GM18861 (cell line): ENCODE measurements around the gene ATF3.

Source experiments
- ATAC-seq: cut with Tn5 transposase; IDR thresholded peaks from one replicate; pipeline ENCODE4 v1.9.1; 2021; ENCODE audit not compliant: unreplicated experiment

Gene ATF3

DNA sequence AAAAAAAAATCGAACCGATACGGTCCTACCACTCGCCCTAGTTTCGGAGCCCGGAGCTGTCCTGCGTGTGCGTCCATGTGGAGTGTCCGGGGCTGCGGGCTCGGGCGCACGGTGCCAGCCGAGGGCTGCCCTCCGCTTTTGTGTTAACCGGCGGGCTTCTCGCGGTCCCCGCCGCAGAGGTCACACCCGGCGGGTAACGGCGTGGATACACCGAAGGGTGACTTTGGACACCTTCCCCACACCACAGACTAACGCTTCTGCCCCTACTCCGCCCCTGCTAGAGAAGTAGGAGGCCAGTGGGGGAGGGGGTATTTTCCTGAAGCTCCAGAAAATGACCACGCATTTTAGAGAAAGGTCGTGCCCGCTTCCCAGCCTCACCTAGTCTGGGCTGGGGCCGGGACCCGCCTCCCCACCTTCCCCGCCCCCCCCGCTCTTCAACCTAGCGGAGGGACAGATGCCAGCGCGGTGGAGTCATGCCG lies 609 bp upstream of the ATF3 start:
- ATAC-seq: peak; percentile 6

DNA sequence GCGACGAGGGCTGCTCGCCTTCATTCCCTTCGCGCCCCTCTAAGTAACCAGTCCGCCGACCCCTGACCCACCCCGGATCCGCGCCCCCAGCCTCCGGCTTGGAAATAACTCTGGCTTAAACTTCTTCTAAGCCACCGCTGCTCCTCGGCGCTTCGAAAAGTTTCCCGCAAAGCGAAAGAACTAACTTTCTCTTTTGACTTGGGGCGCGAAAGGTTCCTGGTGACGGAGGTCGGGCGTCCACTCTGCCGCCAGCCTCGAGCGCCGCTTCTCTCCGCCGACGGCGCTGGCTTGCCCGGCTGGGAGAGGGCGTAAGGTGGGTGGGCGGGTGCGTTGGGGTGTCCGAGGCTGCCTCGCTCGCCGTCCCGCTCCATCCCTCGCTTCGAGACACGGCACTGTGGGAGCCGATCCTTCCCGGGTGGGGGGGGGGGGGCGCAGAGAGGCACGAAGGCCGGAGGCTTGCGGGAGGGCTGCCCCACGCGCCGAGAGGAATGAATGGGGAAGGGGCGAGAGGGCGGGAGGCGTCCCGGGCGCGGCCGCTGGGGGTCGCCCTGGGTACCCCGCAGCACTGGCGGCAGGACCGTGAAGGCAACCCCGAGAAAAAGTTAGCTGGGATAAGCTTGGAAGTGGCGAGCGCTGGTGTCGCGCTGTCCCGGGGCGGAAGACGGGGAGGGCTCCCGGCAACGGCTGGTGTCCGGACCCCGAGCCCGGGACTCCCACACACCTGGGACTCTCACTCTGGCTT lies 569 bp downstream of the ATF3 start:
- no peak for ATAC-seq

DNA sequence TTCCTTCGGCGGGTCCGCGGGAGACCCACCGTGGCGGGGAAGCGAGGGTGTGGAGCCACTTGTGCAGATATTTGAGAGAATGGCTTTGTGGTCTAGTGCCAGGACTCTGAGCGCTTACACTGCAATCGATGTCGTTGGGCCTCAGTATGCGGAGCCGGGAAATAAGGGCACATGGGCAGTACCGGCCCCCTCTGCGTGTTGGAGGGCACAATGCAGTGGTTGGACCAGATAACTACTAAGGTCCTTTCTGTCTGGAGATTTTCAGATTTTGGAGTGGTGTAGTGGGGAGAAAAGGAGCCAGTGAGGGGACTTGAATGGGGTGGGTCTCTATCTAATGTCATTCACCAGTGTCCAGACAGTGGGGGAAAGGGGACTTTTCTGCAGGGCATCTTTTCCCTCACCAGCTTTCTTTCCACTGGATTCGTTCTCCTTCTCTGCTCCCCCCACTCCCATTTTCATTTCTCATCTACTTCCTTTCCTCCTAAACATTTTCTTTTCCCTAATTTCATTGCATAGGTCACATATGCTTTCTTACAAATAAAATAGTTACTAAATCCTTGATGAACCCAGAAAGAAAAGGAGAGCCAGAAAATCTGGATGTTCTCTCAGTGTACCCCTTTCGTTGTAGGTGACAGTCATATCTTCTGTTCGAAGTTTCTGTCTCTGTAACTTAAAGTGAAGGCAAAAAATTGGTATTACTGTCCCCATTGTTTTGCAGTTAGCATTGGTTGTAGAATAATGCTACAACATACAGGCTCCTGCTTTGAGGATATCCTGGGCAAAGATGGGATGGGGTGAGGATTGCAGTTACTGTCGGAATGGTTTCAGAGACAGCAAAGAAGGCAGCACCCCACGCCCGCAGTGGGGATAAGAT lies 1.4 kb downstream of the ATF3 start:
- no peak for ATAC-seq

- no peak for ATAC-seq
Measured at GRCh38 chr1:212610575-212610967, 2.0 kb downstream of the ATF3 start.

- no peak for ATAC-seq
Measured at GRCh38 chr1:212611000-212611948, 2.7 kb downstream of the ATF3 start.

GRCh38 chr1:212612041-212612961 lies 3.7 kb downstream of the ATF3 start:
- no peak for ATAC-seq

DNA sequence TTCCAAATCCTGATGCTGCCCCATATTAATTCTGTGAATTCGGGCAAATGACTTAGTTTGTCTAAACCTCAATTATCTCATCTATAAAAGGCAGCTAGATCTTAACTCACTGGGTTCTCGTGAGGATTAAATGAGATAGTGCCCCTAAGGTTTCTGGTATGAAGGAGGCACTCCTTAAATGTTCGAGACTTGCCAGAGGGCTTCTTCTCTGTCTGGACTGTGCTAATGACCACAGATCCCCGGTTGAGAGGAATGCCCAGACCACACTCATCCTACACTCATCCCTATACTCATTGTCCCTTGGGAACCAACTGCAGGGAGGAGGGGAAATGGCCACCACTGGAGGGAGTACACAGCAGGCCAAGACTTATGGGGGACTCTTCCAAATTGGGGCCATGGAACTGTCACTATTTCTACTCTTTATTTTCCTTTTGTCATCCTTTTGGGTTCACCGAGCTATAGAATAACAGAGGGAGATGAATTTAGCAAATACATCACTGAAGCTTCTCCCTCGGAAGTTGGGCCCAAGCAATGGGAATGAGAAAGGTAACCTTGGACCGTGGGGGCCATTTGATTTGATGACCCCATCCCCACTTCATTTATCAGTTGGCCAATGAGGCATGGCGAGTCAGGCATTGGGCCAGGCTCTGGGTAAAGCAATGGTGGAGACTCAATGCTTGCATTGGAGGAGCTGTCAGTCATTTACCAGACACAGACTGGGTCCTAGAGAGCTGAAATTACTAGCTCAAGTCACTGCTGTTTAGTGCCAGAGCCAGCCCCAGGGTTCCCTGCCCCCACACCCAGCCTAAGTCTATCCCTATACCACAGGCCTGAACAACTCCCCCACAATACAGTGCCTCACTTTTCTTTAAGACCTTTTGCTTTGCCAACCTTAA lies 5.1 kb downstream of the ATF3 start:
- ATAC-seq: no peak

DNA sequence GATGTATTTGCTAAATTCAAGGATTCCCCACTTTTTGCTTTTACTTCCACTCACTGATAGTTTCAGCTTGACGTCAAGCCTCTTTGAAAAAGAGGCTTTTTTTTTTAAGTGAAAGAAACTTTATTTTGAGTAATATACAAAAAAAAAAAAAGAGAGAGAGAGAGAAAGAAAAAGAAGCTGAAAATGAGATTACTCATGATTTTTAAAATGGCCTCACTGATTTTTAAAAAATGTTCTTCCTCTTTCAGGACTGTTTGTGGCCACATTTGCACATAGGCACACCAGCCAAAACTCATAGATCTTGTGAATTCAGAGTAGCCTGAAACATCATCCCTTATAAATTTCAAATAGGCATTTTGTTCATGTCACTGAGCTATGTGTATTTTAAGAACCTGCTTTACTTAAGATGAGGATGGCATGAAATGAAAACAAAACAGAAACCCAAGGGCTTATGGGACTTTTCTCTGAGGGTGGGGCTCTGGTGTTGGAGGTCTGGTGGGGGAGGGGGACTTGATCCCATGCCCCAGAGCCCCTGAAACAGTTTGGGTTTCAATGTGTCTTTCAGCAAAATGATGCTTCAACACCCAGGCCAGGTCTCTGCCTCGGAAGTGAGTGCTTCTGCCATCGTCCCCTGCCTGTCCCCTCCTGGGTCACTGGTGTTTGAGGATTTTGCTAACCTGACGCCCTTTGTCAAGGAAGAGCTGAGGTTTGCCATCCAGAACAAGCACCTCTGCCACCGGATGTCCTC lies 6.1 kb downstream of the ATF3 start:
- ATAC-seq: no peak

DNA sequence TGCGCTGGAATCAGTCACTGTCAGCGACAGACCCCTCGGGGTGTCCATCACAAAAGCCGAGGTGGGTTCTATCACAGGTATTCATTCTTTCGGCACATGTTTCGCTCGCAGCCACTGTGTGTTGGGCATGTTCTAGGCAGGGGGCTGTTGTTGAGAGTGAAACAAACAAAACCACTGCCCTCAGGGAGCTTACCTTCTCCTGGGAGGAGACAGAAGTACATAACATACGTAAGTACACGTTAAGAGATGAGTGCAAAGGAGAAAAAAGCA lies 6.6 kb downstream of the ATF3 start:
- ATAC-seq: no peak

- no peak for ATAC-seq
Measured at GRCh38 chr1:212618466-212619210, 10.1 kb downstream of the ATF3 start.

- ATAC-seq: no peak
Measured at GRCh38 chr1:212620293-212620692, 11.7 kb downstream of the ATF3 start.

- ATAC-seq: no peak
Measured at GRCh38 chr1:212621043-212621948, 12.7 kb downstream of the ATF3 start.

- no peak for ATAC-seq
Measured at GRCh38 chr1:212621949-212622305, 13.4 kb downstream of the ATF3 start.

DNA sequence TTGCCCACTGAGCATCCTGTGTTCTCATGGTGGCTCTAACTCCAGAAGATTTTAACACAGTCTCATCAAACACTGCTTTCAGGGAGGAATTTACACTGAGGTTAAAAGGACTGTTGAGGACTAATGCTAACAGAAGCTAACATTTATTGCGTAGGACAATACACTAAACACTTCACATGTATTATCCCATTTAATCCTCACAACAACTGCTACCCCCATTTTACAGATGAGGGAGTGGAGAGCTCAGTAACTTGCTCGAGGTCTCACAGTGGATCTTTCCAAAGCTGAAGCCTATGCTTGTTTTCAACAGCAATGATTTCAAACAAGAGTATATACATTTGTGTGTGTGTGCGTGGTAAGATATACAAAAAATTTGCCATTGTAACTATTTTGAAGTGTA lies 13.9 kb downstream of the ATF3 start:
- no peak for ATAC-seq

DNA sequence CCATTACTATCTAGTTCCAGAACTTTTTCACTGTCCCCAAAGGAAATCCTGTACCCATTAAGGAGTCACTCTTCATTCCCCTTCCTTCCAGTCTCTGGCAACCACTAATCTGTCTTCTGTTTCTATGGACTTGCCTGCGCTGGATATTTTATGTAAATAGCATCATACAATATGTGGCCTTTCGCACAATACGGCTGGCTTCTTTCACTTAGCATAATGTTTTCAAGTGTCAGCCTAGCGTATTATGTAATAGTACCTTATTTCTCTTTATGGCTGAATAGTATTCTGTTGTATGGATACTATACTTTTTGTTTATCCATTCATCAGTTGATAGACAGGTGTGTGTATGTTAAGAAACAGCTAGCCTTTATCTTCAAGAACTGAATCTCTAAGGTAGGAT lies 14.3 kb downstream of the ATF3 start:
- ATAC-seq: no peak

DNA sequence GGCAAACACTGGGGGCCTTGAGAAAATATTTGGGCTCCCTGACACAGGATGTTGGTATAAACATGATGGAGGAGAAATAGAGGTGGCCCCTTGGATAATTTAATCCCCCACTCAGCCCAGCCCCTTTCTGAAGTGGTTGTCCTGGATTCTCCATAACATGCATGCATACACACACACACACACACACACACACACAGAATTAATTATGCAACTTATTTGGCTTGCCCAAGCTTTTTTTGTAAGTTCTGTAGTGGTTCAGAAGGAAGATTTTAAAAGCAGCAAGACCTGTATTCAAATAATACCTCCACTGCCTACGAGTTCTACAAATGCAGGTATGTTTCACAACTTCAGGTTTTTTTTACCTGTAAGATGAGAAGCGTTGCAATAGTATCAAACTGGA lies 15.0 kb downstream of the ATF3 start:
- ATAC-seq: no peak

DNA sequence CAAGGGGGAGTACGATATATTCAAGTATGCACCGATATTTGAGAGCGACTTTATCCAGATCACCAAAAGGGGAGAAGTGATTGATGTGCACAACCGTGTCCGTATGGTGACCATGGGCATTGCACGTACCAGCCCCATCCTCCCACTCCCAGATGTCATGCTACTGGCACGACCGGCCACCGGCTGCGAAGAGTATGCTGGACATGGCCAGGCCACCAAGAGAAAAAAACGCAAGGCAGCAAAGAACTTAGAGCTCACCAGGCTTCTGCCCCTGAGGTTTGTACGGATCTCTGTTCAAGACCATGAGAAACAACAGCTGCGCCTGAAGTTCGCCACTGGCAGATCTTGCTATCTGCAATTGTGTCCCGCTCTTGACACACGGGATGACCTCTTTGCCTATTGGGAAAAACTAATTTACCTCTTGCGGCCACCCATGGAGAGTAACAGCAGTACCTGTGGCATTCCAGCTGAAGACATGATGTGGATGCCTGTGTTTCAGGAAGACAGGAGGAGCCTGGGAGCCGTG lies 16.5 kb downstream of the ATF3 start:
- ATAC-seq: no peak
